A549 treated with ZK216348 at 1 μM for 4 hours (cell line): Measurements from ENCODE around the gene ARL13B. TPM values are rescaled to one million over a fixed set of nuclear protein-coding genes. Genes with fewer than 3 reads are reported as not detected.

Experiments used
- total RNA-seq: library from RNA; stranded (reverse); fragments of 200-300 nt; extraction: Qiagen RNA extraction; gene quantifications from 5 replicates; pipeline ENCODE4 v1.2.3, GENCODE V29; 2022; ENCODE audit warnings: low read depth

ARL13B gene
- total RNA-seq: 7.9 to 15.2 TPM (median 12.2 TPM) in 5 replicates

GRCh38 chr3:93979850-93980676 is at the start of gene ARL13B:
Gene ARL13B (plus strand): TSS chr3:93980155. CDS start chr3:93980424, 269 bp downstream.

GRCh38 chr3:93973131-93974126 is 6.5 kb upstream of the ARL13B start, which contains the start of gene PROS1:
Gene PROS1 (minus strand): TSS chr3:93973896. CDS start chr3:93973749, 147 bp downstream.

DNA sequence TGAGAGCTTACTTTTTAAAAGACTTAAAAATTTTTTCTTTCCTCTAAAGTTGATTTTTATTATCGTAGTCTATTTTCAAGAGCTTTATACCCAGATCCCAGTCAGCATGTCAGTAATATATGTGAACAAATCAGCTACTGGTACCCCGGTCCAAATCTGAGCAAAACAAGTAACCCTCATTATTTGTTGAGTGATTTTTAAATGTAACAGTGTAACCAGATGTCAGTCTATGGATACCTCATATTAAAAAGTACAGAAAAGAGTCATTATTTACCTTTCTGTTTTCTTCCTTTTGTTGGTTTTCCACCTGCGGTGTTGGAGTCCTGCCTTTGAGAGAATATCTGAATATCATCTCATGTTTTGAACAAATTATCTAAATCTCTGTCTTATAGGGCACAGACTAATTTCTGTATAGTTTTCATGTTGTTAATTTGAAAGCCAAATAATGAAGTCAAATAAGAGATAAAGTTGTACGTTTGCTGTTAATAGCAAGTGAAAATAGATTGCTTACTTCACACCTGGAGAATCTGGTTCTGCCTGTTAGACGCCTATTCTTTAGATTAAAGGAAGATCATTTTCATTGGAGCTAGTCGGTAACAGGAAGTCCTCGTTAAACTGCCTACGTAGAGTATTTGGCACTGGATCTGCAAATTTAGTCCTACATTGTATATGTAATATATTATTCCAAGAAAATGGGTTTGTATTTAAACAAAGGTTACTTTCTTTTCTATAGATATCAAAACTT is 48.3 kb downstream of the ARL13B start, which contains the start of gene STX19:
Gene STX19 (minus strand): TSS at position 505 of the 745 bp plus-strand sequence. CDS start 13,328 bp downstream, outside the sequence.

DNA sequence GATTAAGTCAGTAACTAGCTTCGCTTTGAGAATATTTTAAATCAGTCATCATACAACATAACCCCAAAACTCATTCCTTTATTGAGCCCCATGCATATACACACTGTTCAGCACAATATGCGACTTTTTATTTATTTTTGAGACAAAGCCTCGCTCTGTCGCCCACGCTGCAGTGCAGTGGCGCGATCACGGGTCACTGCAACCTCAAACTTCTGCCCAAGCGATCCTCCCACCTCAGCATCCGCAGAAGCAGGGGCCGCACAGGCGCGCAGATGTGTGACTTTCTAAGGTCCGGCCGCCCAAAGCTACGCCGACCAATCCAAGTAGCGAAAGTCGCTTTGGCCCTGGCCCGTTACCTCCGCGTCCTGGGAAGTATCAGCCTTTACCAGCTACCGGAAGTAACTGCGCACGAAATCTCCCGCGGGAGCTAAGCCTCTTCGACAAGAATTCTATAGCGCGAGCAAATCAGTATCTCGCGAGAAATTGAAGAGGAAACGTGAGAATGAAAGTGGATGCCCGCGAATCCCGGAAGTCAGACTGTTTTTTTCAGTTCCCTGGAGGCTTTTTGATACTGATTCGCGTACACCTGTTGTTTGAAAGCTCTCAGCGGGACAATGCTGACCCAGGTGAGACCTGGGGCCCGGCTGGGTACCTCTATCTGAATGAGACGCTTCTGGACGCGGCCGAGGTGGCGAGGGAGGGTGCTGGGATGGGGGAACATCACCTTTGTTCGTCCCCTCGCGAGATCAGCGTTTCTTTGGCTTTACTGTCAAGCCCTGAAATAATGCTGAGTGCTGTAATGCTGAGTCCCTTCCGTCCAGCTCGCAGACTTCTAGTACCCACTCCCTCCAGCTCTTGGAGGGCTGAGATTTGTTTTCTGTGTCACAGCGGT is 82.8 kb downstream of the ARL13B start, which contains the start of the genes DHFR2 and NSUN3:
Gene DHFR2 (minus strand): TSS at position 404 of the 892 bp plus-strand sequence. CDS start 1,405 bp downstream, outside the sequence.
Gene NSUN3 (plus strand): TSS at position 549 of the 892 bp plus-strand sequence. CDS start 66 bp downstream, at position 615.

Other genes starting within 250 kb of the ARL13B start
- gene PROS1, start 6.3 kb upstream of the ARL13B start, total RNA-seq: 6.8 to 13.9 TPM (median 11.6 TPM) in 5 replicates
- gene STX19, start 48.4 kb downstream of the ARL13B start, total RNA-seq: not detected in 5 replicates
- 2.6 to 4.6 TPM (median 3.0 TPM) in 5 replicates for gene DHFR2, start 82.8 kb downstream of the ARL13B start, total RNA-seq
- gene NSUN3, start 82.9 kb downstream of the ARL13B start, total RNA-seq: 4.8 to 8.4 TPM (median 6.9 TPM) in 5 replicates